Stimulated activated naive B cell treated with anti-CD40 and anti-IgM and Interleukin-4, amounts not matched to agents 10 μg/mL and 1 μg/mL and 100 μg/mL, for 72 hours (primary cell): ENCODE results near the gene ENO4.
A peak's percentile ranks its signal among the peaks of the same experiment; 100 is the strongest.

Experiments
- ATAC-seq, 2 donors: fragments of 150-1000 bp; cut with Tn5 transposase; replicated peaks; 2 replicates each; pipeline ENCODE4 v1.10.0; 2021; ENCODE audit warnings: moderate library complexity in 1 of 2
- DNase-seq: peaks from one replicate; pipeline ENCODE4 v3.0.0; 2021
- H3K27ac Mint-ChIP-seq: one replicate; pipeline ENCODE4 v1.8.0; 2022; ENCODE audit warnings: mild to moderate bottlenecking, mixed read lengths
- H3K27me3 Mint-ChIP-seq, 2 donors: one replicate each; pipeline ENCODE4 v1.8.0; 2022; ENCODE audit warnings: mixed read lengths in 2 of 2
- H3K36me3 Mint-ChIP-seq, 2 donors: one replicate each; pipeline ENCODE4 v1.8.0; 2022; ENCODE audit warnings: mixed read lengths in 2 of 2, mild to moderate bottlenecking in 1 of 2
- H3K4me1 Mint-ChIP-seq, 2 donors: one replicate each; pipeline ENCODE4 v1.8.0; 2022; ENCODE audit warnings: mixed read lengths in 2 of 2, mild to moderate bottlenecking in 1 of 2
- H3K4me3 Mint-ChIP-seq, 2 donors: one replicate each; pipeline ENCODE4 v1.8.0; 2022; ENCODE audit warnings: mild to moderate bottlenecking in 2 of 2, mixed read lengths in 2 of 2, moderate library complexity in 1 of 2
- H3K9me3 Mint-ChIP-seq, 2 donors: one replicate each; pipeline ENCODE4 v1.8.0; 2022; ENCODE audit warnings: mixed read lengths in 2 of 2, mild to moderate bottlenecking in 1 of 2

Gene ENO4

DNA sequence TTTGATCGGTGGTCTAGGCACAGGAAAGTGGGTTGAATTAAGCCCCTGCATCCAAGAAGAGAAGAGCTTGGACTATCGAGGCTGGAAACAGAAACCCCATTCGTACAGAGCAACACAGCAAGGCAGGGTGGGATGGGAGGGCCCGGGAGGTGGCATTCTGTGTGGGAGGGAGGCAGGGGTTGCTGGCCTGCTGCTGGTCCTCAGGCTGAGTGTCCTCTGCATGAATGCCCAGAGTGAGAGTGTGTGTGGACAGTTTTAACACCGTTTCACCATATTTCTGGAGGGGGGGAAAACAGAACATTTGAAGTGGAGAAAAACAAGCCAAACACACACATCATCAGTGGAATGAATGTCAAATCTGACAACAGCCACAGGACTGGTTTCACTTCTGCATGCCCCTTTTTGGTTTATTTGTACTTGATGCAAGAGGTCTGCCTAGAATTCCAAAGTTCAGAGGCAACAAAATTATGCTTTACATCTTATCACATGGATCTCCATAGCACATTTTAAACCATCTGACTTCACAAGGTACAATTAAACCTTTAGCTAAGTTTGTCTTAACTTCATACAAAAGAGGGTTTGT lies 11.1 kb upstream of the ENO4 start:
- peaks cover 3 to 6% of the 10 kb centered on the region in 2 donors for H3K27me3 Mint-ChIP-seq
- no peaks in the 10 kb centered on the region for H3K36me3 Mint-ChIP-seq
- H3K9me3 Mint-ChIP-seq = peaks cover 0 to 1% of the 10 kb centered on the region in 2 donors

DNA sequence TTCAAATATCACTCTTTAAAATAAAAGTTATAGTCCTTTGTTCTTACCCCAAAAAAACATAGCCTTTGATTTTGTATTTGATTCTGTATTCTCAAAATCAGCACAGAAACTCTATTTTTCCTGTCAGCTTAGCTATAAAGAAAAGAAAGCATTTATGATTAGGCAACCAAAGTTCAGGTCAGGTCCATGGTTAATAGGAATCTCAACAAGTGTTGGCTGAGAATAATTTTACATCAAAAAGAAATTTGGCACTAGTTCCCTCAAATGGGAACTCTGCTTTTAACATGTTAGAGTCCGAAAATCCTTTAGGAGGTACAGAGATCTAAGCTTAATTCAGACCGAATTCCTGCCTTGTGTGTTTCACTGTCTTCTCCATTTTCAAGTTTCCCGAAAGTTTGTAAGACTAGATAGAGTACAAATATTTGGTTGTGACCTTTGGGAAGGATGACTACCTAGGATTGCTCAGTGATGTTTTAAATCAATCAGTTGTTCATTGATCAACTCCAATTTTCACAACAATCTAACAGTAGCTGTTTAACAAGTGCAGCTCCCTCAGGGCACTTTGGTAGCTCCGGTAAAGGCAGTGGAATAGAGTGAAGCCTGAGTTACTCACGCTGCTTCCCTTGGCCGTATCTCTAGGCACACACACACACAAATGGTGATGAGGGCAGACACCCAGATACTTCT lies 8.8 kb upstream of the ENO4 start:
- H3K9me3 Mint-ChIP-seq = peaks cover 0 to 1% of the 10 kb centered on the region in 2 donors
- H3K36me3 Mint-ChIP-seq = no peaks in the 10 kb centered on the region
- ATAC-seq (no peak), DNase-seq (no peak)
- no peak overlapping the region for H3K27ac Mint-ChIP-seq
- no peak overlapping the region for H3K4me3 Mint-ChIP-seq
- peaks cover 0 to 2% of the 10 kb centered on the region in 2 donors for H3K4me1 Mint-ChIP-seq
- peaks cover 0 to 3% of the 10 kb centered on the region in 2 donors for H3K27me3 Mint-ChIP-seq

More for the DNA sequence above, 11.1 kb upstream of the ENO4 start:
- peak; percentile 52 to 78 for ATAC-seq
- Mint-ChIP-seq H3K27ac (no peak overlapping the region), H3K4me1 (no peaks in the 10 kb centered on the region), H3K4me3 (no peak overlapping the region)
- DNase-seq = no peak

DNA sequence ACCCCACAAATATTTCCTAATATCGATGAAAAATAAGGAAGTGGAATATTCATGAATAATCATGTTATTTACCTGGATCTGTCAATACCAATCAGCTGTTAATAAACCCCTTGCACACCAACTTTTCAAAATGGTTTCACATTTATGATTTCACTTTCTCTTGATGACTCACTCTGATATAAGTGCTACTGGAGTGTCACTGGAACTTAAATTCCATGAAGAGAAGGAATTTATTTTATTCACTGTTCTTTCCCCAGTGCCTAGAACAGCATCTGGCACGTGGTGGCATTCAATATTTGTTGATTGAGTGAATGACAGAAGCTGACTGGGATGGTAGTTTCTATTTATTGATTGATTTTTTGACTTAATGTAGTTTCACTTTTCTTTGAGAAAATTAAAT lies 3.5 kb upstream of the ENO4 start:
- ATAC-seq = no peak
- no peak overlapping the region for H3K27ac Mint-ChIP-seq
- H3K27me3 Mint-ChIP-seq = peaks cover 38 to 40% of the 10 kb centered on the region in 2 donors
- H3K4me1 Mint-ChIP-seq = peaks cover 17 to 19% of the 10 kb centered on the region in 2 donors
- no peak overlapping the region for H3K4me3 Mint-ChIP-seq
- DNase-seq = no peak
- H3K36me3 Mint-ChIP-seq = no peaks in the 10 kb centered on the region
- H3K9me3 Mint-ChIP-seq = peaks cover 0 to 1% of the 10 kb centered on the region in 2 donors

DNA sequence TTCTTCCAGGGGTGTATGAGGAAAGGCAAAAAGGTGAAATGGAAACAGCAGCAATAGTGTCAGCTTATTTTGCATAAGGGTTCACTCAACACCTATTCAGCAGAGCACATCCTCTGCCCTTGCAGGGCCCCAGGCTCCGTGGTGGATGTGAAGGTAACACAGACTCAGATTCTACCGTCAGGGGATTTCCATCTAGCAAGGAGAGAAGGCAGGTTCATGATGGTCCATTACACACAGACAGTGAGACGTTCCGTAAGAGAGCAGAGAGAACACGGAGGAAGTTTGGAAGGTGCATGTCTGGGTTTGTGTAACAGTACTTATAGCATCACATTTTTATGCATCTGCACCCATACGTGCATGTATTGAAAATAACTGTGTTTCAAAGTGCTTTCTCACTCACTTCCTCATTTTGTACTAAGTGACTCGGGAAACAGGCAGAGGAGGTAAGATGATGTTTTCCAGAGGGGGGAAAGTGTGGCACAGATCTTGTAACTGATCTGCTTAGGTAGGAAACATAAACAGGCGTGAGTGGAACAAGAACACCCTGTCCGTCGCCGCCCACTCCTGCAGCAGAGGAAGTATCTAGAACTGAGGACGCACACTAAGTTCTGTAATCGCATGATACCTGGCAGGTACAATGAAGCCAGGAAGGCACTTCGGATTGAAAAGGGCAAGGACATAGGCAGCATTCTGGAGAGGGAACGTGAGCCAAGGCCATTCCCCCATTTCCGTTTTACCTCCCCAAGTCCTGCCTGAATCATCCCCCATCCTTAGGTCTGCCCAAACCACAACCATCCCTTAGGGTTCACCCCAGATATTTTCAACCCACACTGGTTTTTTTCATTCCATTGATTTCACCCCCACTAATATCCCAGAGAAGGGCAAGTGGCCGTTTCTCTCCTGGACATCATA lies 1.0 kb upstream of the ENO4 start:
- H3K36me3 Mint-ChIP-seq = no peaks in the 10 kb centered on the region
- peak; percentile 56 for DNase-seq
- H3K4me1 Mint-ChIP-seq = peaks cover 17 to 19% of the 10 kb centered on the region in 2 donors
- peak overlapping the region; percentile 50 to 63 for H3K4me3 Mint-ChIP-seq
- peaks cover 7 to 9% of the 10 kb centered on the region in 2 donors for H3K9me3 Mint-ChIP-seq
- H3K27ac Mint-ChIP-seq = peak overlapping the region; percentile 74
- peaks cover 49 to 57% of the 10 kb centered on the region in 2 donors for H3K27me3 Mint-ChIP-seq
- ATAC-seq = peak; percentile 90 to 93

DNA sequence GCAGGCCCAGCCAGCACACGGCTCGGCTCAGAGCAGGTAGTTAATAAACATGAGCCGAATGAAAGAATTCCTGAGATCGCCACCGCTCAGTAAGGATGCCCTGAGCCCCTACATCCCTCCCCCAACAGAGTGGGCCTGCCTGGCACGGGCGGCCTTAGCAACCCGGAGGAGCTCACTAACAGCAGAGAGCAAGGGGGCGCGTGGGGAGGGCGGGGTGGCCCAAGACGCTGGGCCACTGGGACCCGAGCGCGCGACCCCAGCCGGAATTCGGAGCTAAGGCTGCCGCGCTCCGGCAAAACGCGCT lies 403 bp upstream of the ENO4 start:
- Mint-ChIP-seq H3K4me1 (peaks cover 17 to 19% of the 10 kb centered on the region in 2 donors), H3K27me3 (peaks cover 49 to 57% of the 10 kb centered on the region in 2 donors), H3K4me3 (peak overlapping the region; percentile 50 to 63), H3K9me3 (peaks cover 7 to 9% of the 10 kb centered on the region in 2 donors), H3K27ac (peak overlapping the region; percentile 74), H3K36me3 (no peaks in the 10 kb centered on the region)
- peak in 1 of 2 donors; percentile 24 for ATAC-seq
- DNase-seq = no peak

DNA sequence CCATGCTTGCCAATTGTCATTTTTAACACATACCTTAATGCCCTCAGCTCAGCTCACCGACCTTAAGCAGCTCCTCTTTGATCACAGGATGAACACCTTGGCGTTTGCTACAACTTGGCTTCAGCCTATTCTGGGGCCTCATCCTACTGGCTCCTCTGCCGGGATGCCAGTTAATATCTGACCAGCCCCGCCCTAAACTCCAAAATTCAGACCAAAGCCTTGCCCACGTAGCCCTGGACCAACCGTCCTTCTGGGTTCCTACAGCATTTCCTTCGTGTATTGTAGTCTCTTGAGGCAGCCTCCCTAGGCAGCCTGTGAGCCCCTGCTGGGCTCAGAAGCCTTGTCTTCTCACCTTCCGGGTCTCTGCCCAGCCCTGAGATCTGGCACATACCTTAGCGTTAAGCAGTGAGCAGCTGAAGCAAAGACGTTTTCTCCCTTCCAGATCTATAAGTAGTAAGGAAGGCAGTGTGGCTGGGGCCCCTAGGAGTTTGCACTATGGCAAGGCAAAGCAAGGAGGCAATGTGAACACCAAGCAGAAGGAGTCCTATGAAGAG lies 836 bp downstream of the ENO4 start:
- H3K27ac Mint-ChIP-seq = peak overlapping the region; percentile 61
- H3K4me1 Mint-ChIP-seq = peaks cover 17 to 19% of the 10 kb centered on the region in 2 donors
- H3K36me3 Mint-ChIP-seq = no peaks in the 10 kb centered on the region
- no peak for ATAC-seq
- peaks cover 49 to 57% of the 10 kb centered on the region in 2 donors for H3K27me3 Mint-ChIP-seq
- peak overlapping the region; percentile 50 to 63 for H3K4me3 Mint-ChIP-seq
- DNase-seq = no peak
- H3K9me3 Mint-ChIP-seq = peaks cover 7 to 9% of the 10 kb centered on the region in 2 donors

DNA sequence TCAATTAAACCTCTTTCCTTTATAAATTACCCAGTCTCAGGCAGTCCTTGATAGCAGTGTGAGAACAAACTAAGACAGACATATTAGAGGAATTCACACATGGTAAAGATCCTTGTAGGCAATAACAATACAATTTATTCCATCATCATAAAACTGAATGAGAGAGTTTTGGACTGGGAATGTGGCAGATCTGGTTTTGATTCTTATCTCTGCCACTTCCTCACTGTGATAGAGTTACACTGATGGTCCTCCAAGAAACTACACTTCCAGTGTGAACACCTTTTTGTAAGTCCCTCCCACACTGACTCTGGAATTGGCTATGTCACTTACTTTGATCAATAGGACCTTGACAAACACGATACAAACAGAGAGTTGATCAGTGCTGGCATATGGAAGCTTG lies 2.9 kb downstream of the ENO4 start:
- Mint-ChIP-seq H3K27ac (no peak overlapping the region), H3K4me1 (peaks cover 17% of the 10 kb centered on the region in 2 donors), H3K9me3 (peaks cover 10 to 14% of the 10 kb centered on the region in 2 donors), H3K36me3 (no peaks in the 10 kb centered on the region), H3K27me3 (peaks cover 41 to 49% of the 10 kb centered on the region in 2 donors), H3K4me3 (no peak overlapping the region)
- ATAC-seq (no peak), DNase-seq (no peak)

DNA sequence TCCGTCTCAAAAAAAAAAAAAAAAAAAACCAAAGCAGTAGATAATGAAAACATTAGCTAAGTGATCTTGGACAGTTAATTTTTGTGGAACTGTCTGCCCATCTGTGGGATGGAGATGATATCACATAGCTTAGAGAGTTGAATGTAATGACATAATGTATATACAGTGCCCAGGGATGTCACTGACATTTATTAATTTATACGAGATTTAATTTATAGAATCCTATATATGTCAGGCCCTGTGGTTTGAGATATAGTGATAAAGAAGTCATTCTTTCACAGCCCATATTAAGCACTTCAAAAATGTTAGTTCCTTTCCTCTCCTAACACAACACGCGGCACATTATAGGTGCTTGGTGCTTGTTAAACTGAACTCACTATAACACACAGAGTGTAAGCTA lies 4.0 kb downstream of the ENO4 start:
- DNase-seq = no peak
- Mint-ChIP-seq H3K9me3 (peaks cover 15 to 19% of the 10 kb centered on the region in 2 donors), H3K36me3 (no peaks in the 10 kb centered on the region), H3K27ac (no peak overlapping the region), H3K27me3 (peaks cover 32 to 38% of the 10 kb centered on the region in 2 donors), H3K4me3 (no peak overlapping the region), H3K4me1 (peaks cover 9% of the 10 kb centered on the region in 2 donors)
- ATAC-seq = no peak

DNA sequence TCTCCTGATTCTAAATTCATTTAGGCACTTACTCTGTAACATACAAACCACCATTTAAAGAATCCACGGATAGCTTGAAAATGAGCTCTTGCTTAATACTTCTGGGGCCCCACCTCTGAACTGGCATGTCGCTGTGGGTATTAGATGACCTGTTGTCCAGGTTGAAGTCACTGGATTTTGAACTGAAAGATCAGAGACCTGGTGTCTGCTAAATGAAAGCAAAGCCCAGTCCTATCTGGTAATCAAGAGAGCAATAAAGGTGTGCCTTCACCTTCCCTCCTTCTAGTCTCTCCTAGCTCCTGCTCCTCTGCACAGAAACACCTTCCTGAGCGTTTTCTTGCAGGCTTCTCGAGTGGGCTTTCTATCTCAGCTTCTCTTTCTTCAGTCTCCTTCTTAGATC lies 4.4 kb downstream of the ENO4 start:
- ATAC-seq = no peak
- no peak for DNase-seq

DNA sequence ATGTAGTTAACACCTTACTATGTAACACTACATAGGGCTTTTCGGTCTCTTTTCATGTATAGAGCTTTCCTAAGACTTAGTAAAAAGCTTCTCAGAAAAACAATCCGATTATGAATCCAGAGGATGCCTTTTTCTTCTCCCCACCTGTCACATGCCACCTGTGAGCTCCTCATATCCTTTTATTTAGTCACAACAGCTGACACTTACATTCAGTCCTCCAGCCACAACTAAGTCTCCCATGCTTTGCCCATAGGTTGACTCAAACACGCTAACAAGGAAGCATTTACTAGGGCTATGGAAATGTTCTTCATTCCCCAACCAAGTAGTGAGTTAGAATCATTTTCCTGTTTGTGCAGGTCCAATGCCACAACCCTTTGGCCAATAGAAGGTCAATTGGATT lies 7.9 kb downstream of the ENO4 start:
- no peaks in the 10 kb centered on the region for H3K36me3 Mint-ChIP-seq
- ATAC-seq (no peak), DNase-seq (no peak)
- no peak overlapping the region for H3K4me3 Mint-ChIP-seq
- H3K4me1 Mint-ChIP-seq = no peaks in the 10 kb centered on the region
- H3K27me3 Mint-ChIP-seq = peaks cover 6 to 9% of the 10 kb centered on the region in 2 donors
- no peak overlapping the region for H3K27ac Mint-ChIP-seq
- peaks cover 12 to 25% of the 10 kb centered on the region in 2 donors for H3K9me3 Mint-ChIP-seq

More for the DNA sequence above, 4.4 kb downstream of the ENO4 start:
- H3K9me3 Mint-ChIP-seq = peaks cover 15 to 19% of the 10 kb centered on the region in 2 donors
- H3K36me3 Mint-ChIP-seq = no peaks in the 10 kb centered on the region
- H3K4me1 Mint-ChIP-seq = peaks cover 5% of the 10 kb centered on the region in 2 donors
- peaks cover 28 to 34% of the 10 kb centered on the region in 2 donors for H3K27me3 Mint-ChIP-seq
- H3K4me3 Mint-ChIP-seq = no peak overlapping the region
- no peak overlapping the region for H3K27ac Mint-ChIP-seq

DNA sequence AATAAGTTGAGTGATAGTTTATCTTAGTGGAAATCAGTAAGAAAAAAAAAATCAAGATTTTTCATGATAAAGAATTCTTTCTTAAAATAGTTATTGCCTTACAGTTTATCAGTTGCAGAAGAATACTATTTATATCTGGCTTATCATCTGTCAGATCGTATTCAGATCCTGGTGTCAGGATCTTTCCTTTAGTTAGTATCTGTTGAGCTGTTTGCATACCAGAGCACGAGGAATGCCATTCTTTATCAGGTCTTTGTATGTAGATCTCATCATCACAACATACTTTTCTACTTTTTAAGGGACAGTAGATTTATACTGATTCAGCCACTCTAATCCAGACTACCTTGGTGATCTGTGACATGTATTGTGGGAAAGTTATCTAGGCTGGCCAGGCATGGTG lies 12.5 kb downstream of the ENO4 start:
- no peak overlapping the region for H3K27ac Mint-ChIP-seq
- DNase-seq (no peak), ATAC-seq (no peak)
- no peaks in the 10 kb centered on the region for H3K36me3 Mint-ChIP-seq
- H3K27me3 Mint-ChIP-seq = peaks cover 0 to 4% of the 10 kb centered on the region in 2 donors
- no peak overlapping the region for H3K4me3 Mint-ChIP-seq
- no peaks in the 10 kb centered on the region for H3K4me1 Mint-ChIP-seq
- H3K9me3 Mint-ChIP-seq = peaks cover 7 to 16% of the 10 kb centered on the region in 2 donors

DNA sequence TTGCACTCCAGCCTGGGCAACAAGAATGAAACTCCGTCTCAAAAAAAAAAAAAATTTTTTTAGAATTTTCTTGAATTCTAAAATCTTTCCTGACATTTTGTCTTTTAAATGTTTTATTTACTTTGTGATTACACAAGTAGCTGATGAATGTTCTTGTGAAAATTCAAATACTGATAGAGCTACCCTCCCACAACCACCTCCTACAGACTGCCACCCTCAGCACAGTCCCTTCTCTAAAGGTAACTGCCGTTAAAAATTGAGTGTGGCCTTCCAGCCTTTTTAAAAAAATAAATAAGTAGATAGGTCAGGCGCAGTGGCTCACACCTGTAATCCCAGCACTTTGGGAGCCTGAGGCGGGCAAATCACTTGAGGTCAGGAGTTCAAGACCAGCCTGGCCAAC lies 15.1 kb downstream of the ENO4 start:
- H3K4me3 Mint-ChIP-seq = no peak overlapping the region
- ATAC-seq (no peak), DNase-seq (no peak)
- peaks cover 0 to 3% of the 10 kb centered on the region in 2 donors for H3K27me3 Mint-ChIP-seq
- no peaks in the 10 kb centered on the region for H3K36me3 Mint-ChIP-seq
- H3K27ac Mint-ChIP-seq = no peak overlapping the region
- no peaks in the 10 kb centered on the region for H3K4me1 Mint-ChIP-seq
- H3K9me3 Mint-ChIP-seq = peaks cover 2 to 8% of the 10 kb centered on the region in 2 donors

DNA sequence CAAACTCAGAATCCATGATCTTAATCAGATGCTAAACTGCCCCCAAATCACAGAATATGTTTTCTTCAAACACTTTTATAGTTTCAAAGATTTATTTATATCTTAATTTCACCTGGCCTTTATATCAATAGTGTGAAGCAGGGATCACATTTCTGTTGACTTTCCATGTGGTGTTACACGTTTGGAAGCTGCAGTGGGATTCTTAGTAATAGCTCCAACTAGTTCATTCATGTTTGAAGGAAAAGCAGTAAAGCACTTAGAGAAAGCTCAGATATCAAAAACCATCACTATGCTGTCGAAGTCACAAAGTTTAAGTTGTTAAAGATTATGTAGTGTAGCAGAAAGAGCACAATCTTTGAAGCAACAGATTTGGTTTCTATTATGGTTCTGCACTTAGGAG lies 16.8 kb downstream of the ENO4 start:
- Mint-ChIP-seq H3K27me3 (no peaks in the 10 kb centered on the region), H3K4me3 (no peak overlapping the region), H3K36me3 (no peaks in the 10 kb centered on the region), H3K9me3 (no peaks in the 10 kb centered on the region), H3K27ac (no peak overlapping the region), H3K4me1 (no peaks in the 10 kb centered on the region)
- ATAC-seq = no peak
- no peak for DNase-seq

DNA sequence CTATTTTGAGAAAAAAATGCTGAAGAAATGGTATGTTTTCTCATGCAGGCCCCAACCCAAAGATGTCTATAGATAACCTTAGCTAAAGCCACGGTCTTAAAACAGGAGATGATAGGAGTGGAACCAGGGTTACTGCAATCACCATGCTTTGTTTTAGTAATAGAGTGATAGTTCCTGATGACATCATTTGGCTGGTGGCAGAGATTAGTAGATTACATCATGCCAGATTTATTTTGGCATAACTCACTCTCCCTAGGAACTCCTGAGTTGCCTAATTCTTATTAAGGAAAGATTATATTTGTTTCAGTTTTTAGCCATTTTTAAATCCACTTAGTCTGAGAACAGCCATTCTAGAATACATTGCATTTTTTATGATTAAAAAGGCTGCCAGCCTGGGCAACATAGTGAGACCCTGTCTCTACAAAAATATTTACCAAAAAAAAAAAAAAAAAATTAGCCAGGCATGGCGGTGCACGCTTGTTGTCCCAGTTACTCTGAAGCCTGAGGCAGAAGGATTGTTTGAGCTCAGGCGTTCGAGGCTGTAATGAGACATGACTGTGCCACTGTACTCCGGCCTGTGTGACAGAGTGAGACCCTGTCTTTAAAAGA lies 17.8 kb downstream of the ENO4 start:
- no peaks in the 10 kb centered on the region for H3K36me3 Mint-ChIP-seq
- no peak overlapping the region for H3K27ac Mint-ChIP-seq
- no peak overlapping the region for H3K4me3 Mint-ChIP-seq
- ATAC-seq (no peak), DNase-seq (no peak)
- no peaks in the 10 kb centered on the region for H3K27me3 Mint-ChIP-seq
- H3K4me1 Mint-ChIP-seq = no peaks in the 10 kb centered on the region
- H3K9me3 Mint-ChIP-seq = no peaks in the 10 kb centered on the region
